Activated CD4-positive, alpha-beta T cell treated with anti-CD3 and anti-CD28 coated beads, Interleukin-2, amount 10 ng/mL, durations not matched to agents 7 days and 5 days (primary cell): Measurements from ENCODE around the gene TNFRSF18. TPM values are rescaled to one million over a fixed set of nuclear protein-coding genes. Genes with fewer than 3 reads are reported as not detected.
"Not testable (repeated sequence)": the region's sequence is repeated elsewhere in the genome, so short reads cannot be mapped to it uniquely, and the experiment has no call there.

Experiments
- CTCF ChIA-PET: fragments of 350-600 bp; sonication (Branson Sonifier 250); formaldehyde crosslinking; loops from one replicate; lab custom pipeline; 2021; ENCODE audit warnings: antibody characterized with exemption; lab: Charles Lee
- POLR2A ChIA-PET: fragments of 350-600 bp; sonication (Branson Sonifier 250); formaldehyde crosslinking; loops from one replicate; lab custom pipeline; 2021; ENCODE audit warnings: antibody characterized with exemption; lab: Charles Lee
- DNase-seq: peaks from one replicate; pipeline ENCODE4 v3.0.0-alpha.2; 2020
- H3K27ac Mint-ChIP-seq: one replicate; pipeline ENCODE4 v1.8.0; 2021; ENCODE audit warnings: mild to moderate bottlenecking, moderate library complexity, mixed read lengths
- H3K27me3 Mint-ChIP-seq: one replicate; pipeline ENCODE4 v1.8.0; 2021; ENCODE audit warnings: mixed read lengths
- H3K36me3 Mint-ChIP-seq: one replicate; pipeline ENCODE4 v1.8.0; 2021; ENCODE audit warnings: low read depth, mixed read lengths
- H3K4me1 Mint-ChIP-seq: one replicate; pipeline ENCODE4 v1.8.0; 2021; ENCODE audit warnings: mixed read lengths
- H3K4me3 Mint-ChIP-seq: one replicate; pipeline ENCODE4 v1.8.0; 2021; ENCODE audit warnings: mild to moderate bottlenecking, moderate library complexity, mixed read lengths
- H3K9me3 Mint-ChIP-seq: one replicate; pipeline ENCODE4 v1.8.0; 2021; ENCODE audit warnings: mixed read lengths
- total RNA-seq, 2 experiments: library from RNA; stranded (reverse); gene quantifications; one replicate each; pipeline ENCODE4 v1.2.3, GENCODE V29; 2021

TNFRSF18 gene
- total RNA-seq, 2 experiments from 2014 or later, result 26.0 to 33.9 TPM

GRCh38 chr1:1200876-1201810 is 5.2 kb downstream of the TNFRSF18 start:
- peak; percentile 70 for DNase-seq
- Mint-ChIP-seq H3K27ac (peak overlapping the region; percentile 71), H3K4me1 (peaks cover 9% of the 10 kb centered on the region), H3K27me3 (no peaks in the 10 kb centered on the region), H3K4me3 (peak overlapping the region; percentile 52), H3K9me3 (no peaks in the 10 kb centered on the region), H3K36me3 (no peaks in the 10 kb centered on the region)
- POLR2A ChIA-PET, result no interaction called here
- CTCF ChIA-PET, result interaction anchor here (0.7 to 1.1 kb wide), 2 partner anchors 79 to 333 kb away, joined by 3 read pairs; no protein-coding TSS in a partner anchor

GRCh38 chr1:1199961-1200875 is 6.2 kb downstream of the TNFRSF18 start:
- Mint-ChIP-seq H3K4me1 (peaks cover 9% of the 10 kb centered on the region), H3K36me3 (no peaks in the 10 kb centered on the region), H3K4me3 (peak overlapping the region; percentile 52), H3K27me3 (no peaks in the 10 kb centered on the region), H3K9me3 (peaks cover under 1% of the 10 kb centered on the region), H3K27ac (peak overlapping the region; percentile 71)
- DNase-seq, result no peak
- ChIA-PET POLR2A (no interaction called here), CTCF (interaction anchor here (0.7 to 1.7 kb wide), 4 partner anchors 8 to 334 kb away, joined by 3 to 4 read pairs (median 4); no protein-coding TSS in a partner anchor)

GRCh38 chr1:1199141-1199960 is 7.0 kb downstream of the TNFRSF18 start:
- Mint-ChIP-seq H3K9me3 (peaks cover 6% of the 10 kb centered on the region), H3K4me3 (peak overlapping the region; percentile 44), H3K36me3 (no peaks in the 10 kb centered on the region), H3K27ac (peak overlapping the region; percentile 74), H3K27me3 (no peaks in the 10 kb centered on the region), H3K4me1 (peaks cover 9% of the 10 kb centered on the region)
- ChIA-PET CTCF (interaction anchor here (1.5 to 1.7 kb wide), 2 partner anchors 9 to 13 kb away, joined by 4 read pairs; no protein-coding TSS in a partner anchor), POLR2A (no interaction called here)
- no peak for DNase-seq

- ChIA-PET POLR2A (no interaction called here), CTCF (interaction anchor here (1.7 kb wide), 1 partner anchor 12 kb away, joined by 4 read pairs; no protein-coding TSS in a partner anchor)
- H3K36me3 Mint-ChIP-seq, result no peaks in the 10 kb centered on the region
- H3K27ac Mint-ChIP-seq, result no peak overlapping the region
- DNase-seq, result no peak
- no peak overlapping the region for H3K4me3 Mint-ChIP-seq
- no peaks in the 10 kb centered on the region for H3K27me3 Mint-ChIP-seq
- peaks cover 6% of the 10 kb centered on the region for H3K9me3 Mint-ChIP-seq
- peaks cover 9% of the 10 kb centered on the region for H3K4me1 Mint-ChIP-seq
These were observed 7.8 kb downstream of the TNFRSF18 start for GRCh38 chr1:1198423-1199140.

GRCh38 chr1:1197551-1198422 is 8.6 kb downstream of the TNFRSF18 start:
- no peak overlapping the region for H3K27ac Mint-ChIP-seq
- peaks cover 6% of the 10 kb centered on the region for H3K9me3 Mint-ChIP-seq
- H3K4me1 Mint-ChIP-seq, result peaks cover 9% of the 10 kb centered on the region
- DNase-seq, result no peak
- CTCF ChIA-PET, result no interaction called here
- H3K4me3 Mint-ChIP-seq, result no peak overlapping the region
- POLR2A ChIA-PET, result no interaction called here
- no peaks in the 10 kb centered on the region for H3K36me3 Mint-ChIP-seq
- no peaks in the 10 kb centered on the region for H3K27me3 Mint-ChIP-seq

- Mint-ChIP-seq H3K9me3 (peaks cover 6% of the 10 kb centered on the region), H3K36me3 (no peaks in the 10 kb centered on the region), H3K27me3 (peaks cover under 1% of the 10 kb centered on the region), H3K4me1 (peaks cover 9% of the 10 kb centered on the region), H3K4me3 (no peak overlapping the region), H3K27ac (no peak overlapping the region)
- ChIA-PET CTCF (interaction anchor here (1.2 kb wide), 1 partner anchor 8 kb away, joined by 6 read pairs; no protein-coding TSS in a partner anchor), POLR2A (no interaction called here)
- DNase-seq, result no peak
These were observed 9.2 kb downstream of the TNFRSF18 start for GRCh38 chr1:1197188-1197500.

- ChIA-PET POLR2A (no interaction called here), CTCF (interaction anchor here (1.2 to 1.3 kb wide), 2 partner anchors 9 to 93 kb away, joined by 4 to 6 read pairs; no protein-coding TSS in a partner anchor)
- Mint-ChIP-seq H3K9me3 (peaks cover 10% of the 10 kb centered on the region), H3K36me3 (no peaks in the 10 kb centered on the region), H3K27me3 (peaks cover 5% of the 10 kb centered on the region), H3K4me1 (peaks cover 9% of the 10 kb centered on the region), H3K4me3 (no peak overlapping the region), H3K27ac (no peak overlapping the region)
- no peak for DNase-seq
These were observed 9.8 kb downstream of the TNFRSF18 start for GRCh38 chr1:1196431-1197187.

GRCh38 chr1:1195726-1196125 is 10.7 kb downstream of the TNFRSF18 start:
- DNase-seq, H3K27me3 Mint-ChIP-seq, H3K4me1 Mint-ChIP-seq, POLR2A ChIA-PET, H3K36me3 Mint-ChIP-seq, H3K4me3 Mint-ChIP-seq, H3K27ac Mint-ChIP-seq: not testable (repeated sequence)
- peaks cover 10% of the 10 kb centered on the region for H3K9me3 Mint-ChIP-seq
- CTCF ChIA-PET, result interaction anchor here (1.3 kb wide), 1 partner anchor 92 kb away, joined by 4 read pairs; no protein-coding TSS in a partner anchor

GRCh38 chr1:1194723-1195122 is 11.7 kb downstream of the TNFRSF18 start:
- CTCF ChIA-PET, result interaction anchor here (1.0 kb wide), 1 partner anchor 13 kb away, joined by 3 read pairs; no protein-coding TSS in a partner anchor
- POLR2A ChIA-PET, result no interaction called here
- no peak overlapping the region for H3K4me3 Mint-ChIP-seq
- H3K9me3 Mint-ChIP-seq, result peaks cover 10% of the 10 kb centered on the region
- DNase-seq, result no peak
- no peaks in the 10 kb centered on the region for H3K36me3 Mint-ChIP-seq
- no peak overlapping the region for H3K27ac Mint-ChIP-seq
- peaks cover 3% of the 10 kb centered on the region for H3K4me1 Mint-ChIP-seq
- peaks cover 7% of the 10 kb centered on the region for H3K27me3 Mint-ChIP-seq

GRCh38 chr1:1191734-1192133 is 14.7 kb downstream of the TNFRSF18 start:
- peaks cover 10% of the 10 kb centered on the region for H3K9me3 Mint-ChIP-seq
- POLR2A ChIA-PET, result no interaction called here
- CTCF ChIA-PET, result interaction anchor here (1.1 kb wide), 1 partner anchor 10 kb away, joined by 4 read pairs; no protein-coding TSS in a partner anchor
- H3K27me3 Mint-ChIP-seq, result peaks cover 17% of the 10 kb centered on the region
- H3K27ac Mint-ChIP-seq, result no peak overlapping the region
- H3K4me1 Mint-ChIP-seq, result no peaks in the 10 kb centered on the region
- H3K36me3 Mint-ChIP-seq, result no peaks in the 10 kb centered on the region
- DNase-seq, result no peak
- no peak overlapping the region for H3K4me3 Mint-ChIP-seq
